H1 (cell line): ENCODE results near the gene TSC22D1. TPM values are rescaled to one million over a fixed set of nuclear protein-coding genes. Genes with fewer than 3 reads are reported as not detected.

Experiments used
- CTCF ChIA-PET: fragments of 300-600 bp; sonication (Branson Sonifier 250); formaldehyde crosslinking; loops from one replicate; lab custom pipeline; 2021; ENCODE audit not compliant: partially characterized antibody; lab: Charles Lee
- POLR2A ChIA-PET: fragments of 300-600 bp; sonication (Branson Sonifier 250); formaldehyde crosslinking; loops from one replicate; lab custom pipeline; 2021; ENCODE audit warnings: inconsistent platforms; ENCODE audit not compliant: partially characterized antibody; lab: Charles Lee
- DNase-seq, 2 experiments: peaks; one replicate each; pipeline versions ENCODE4 v3.0.0 to v3.0.0-alpha.2; 2010 to 2022; ENCODE audit warnings: low spot score in 2 of 2, low read depth in 1 of 2, mixed read lengths in 1 of 2
- FAIRE-seq: peaks from 2 replicates; lab custom pipeline; 2011; peaks lifted over from hg19 to GRCh38; lab: Jason Lieb, UNC
- H2AFZ ChIP-seq: 2 replicates; pipeline ENCODE4 v1.8.1; 2012; ENCODE audit warnings: low read length, inconsistent platforms
- H2AK5ac ChIP-seq: 2 replicates; pipeline ENCODE4 v1.6.1; 2013; ENCODE audit warnings: low read depth, low read length
- H2BK120ac ChIP-seq: replicated peaks from 2 replicates; pipeline ENCODE3; 2013; ENCODE audit warnings: low read depth, low read length, inconsistent platforms
- H2BK12ac ChIP-seq: 2 replicates; pipeline ENCODE4 v1.6.1; 2013; ENCODE audit warnings: low read depth, low read length
- H2BK15ac ChIP-seq: 2 replicates; pipeline ENCODE4 v1.6.1; 2013; ENCODE audit warnings: low read length
- H2BK20ac ChIP-seq: 2 replicates; pipeline ENCODE4 v1.6.1; 2013; ENCODE audit warnings: low read length
- H2BK5ac ChIP-seq: 2 replicates; pipeline ENCODE4 v1.6.1; 2013; ENCODE audit warnings: low read depth, low read length
- H3K14ac ChIP-seq: 2 replicates; pipeline ENCODE4 v1.6.1; 2013; ENCODE audit warnings: inconsistent platforms; ENCODE audit not compliant: insufficient read length
- H3K18ac ChIP-seq: 2 replicates; pipeline ENCODE4 v1.6.1; 2013; ENCODE audit warnings: low read length; ENCODE audit errors: extremely low read depth
- H3K23ac ChIP-seq: 2 replicates; pipeline ENCODE4 v1.6.1; 2013; ENCODE audit warnings: inconsistent platforms; ENCODE audit not compliant: insufficient read length
- H3K23me2 ChIP-seq: 2 replicates; pipeline ENCODE4 v1.6.1; 2013; ENCODE audit warnings: low read depth, low read length
- H3K27ac ChIP-seq: 2 replicates; pipeline ENCODE4 v1.6.1; 2011; ENCODE audit warnings: low read depth, low read length, inconsistent platforms
- H3K27me3 ChIP-seq, 4 experiments: replicated peaks in 1 of 4; 1 replicate in 1 of 4; 2 replicates in 3 of 4; pipeline versions ENCODE4 v1.6.1 to v1.8.1; 2011 to 2013; ENCODE audit warnings: low read length in 3 of 4, mild to moderate bottlenecking in 3 of 4, inconsistent platforms in 2 of 4, mixed read lengths in 2 of 4, moderate library complexity in 1 of 4; ENCODE audit not compliant: control insufficient read depth in 3 of 4, insufficient read depth in 3 of 4; ENCODE audit errors: extremely low read depth in 1 of 4
- H3K36me3 ChIP-seq, 4 experiments: 2 replicates each; pipeline versions ENCODE4 v1.6.1 to v1.8.1; 2011 to 2013; ENCODE audit warnings: mild to moderate bottlenecking in 4 of 4, low read length in 3 of 4, moderate library complexity in 2 of 4, control low read depth in 1 of 4, inconsistent platforms in 1 of 4; ENCODE audit not compliant: insufficient read depth in 4 of 4, control insufficient read depth in 2 of 4
- H3K4ac ChIP-seq: replicated peaks from 2 replicates; pipeline ENCODE3; 2013; ENCODE audit warnings: low read length, low read depth, mixed read lengths, inconsistent platforms; ENCODE audit not compliant: insufficient read length
- H3K4me1 ChIP-seq, 4 experiments: replicated peaks in 1 of 4; 1 replicate in 1 of 4; 2 replicates in 3 of 4; pipeline versions ENCODE4 v1.6.1 to v1.8.1; 2011 to 2013; ENCODE audit warnings: low read length in 3 of 4, inconsistent platforms in 2 of 4, mixed read lengths in 1 of 4; ENCODE audit not compliant: insufficient read depth in 4 of 4, control insufficient read depth in 3 of 4
- H3K4me2 ChIP-seq, 2 experiments: 2 replicates each; pipeline versions ENCODE4 v1.6.1 to v1.8.1; 2011 to 2013; ENCODE audit warnings: low read depth in 2 of 2, low read length in 2 of 2, control low read depth in 1 of 2, inconsistent platforms in 1 of 2, mild to moderate bottlenecking in 1 of 2; ENCODE audit not compliant: insufficient read depth in 1 of 2
- H3K4me3 ChIP-seq, 4 experiments: fragments of 200-600, 300-600 bp in 1 of 4; sonication (generic), shearing (Covaris generic), sonication (Bioruptor Twin) in 1 of 4; 2 replicates each; pipeline versions ENCODE4 v1.5.1 to v1.8.1; 2011 to 2016; ENCODE audit warnings: low read length in 4 of 4, low read depth in 3 of 4, control low read depth in 2 of 4, inconsistent platforms in 2 of 4, mild to moderate bottlenecking in 2 of 4, mixed read lengths in 1 of 4, moderate library complexity in 1 of 4; ENCODE audit not compliant: insufficient read depth in 2 of 4; ENCODE audit errors: extremely low read depth in 1 of 4
- H3K56ac ChIP-seq: replicated peaks from 2 replicates; pipeline ENCODE3; 2013; ENCODE audit warnings: low read depth, mild to moderate bottlenecking, mixed read lengths, low read length, inconsistent platforms; ENCODE audit not compliant: insufficient read length
- H3K79me1 ChIP-seq: 2 replicates; pipeline ENCODE4 v1.6.1; 2013; ENCODE audit warnings: low read depth, low read length, control low read depth
- H3K79me2 ChIP-seq, 2 experiments: 2 replicates each; pipeline versions ENCODE4 v1.6.1 to v1.8.1; 2012 to 2013; ENCODE audit warnings: low read length in 2 of 2, mild to moderate bottlenecking in 2 of 2, inconsistent platforms in 1 of 2; ENCODE audit not compliant: insufficient read depth in 2 of 2, control insufficient read depth in 1 of 2
- H3K9ac ChIP-seq, 4 experiments: replicated peaks in 1 of 4; 1 replicate in 1 of 4; 2 replicates in 3 of 4; pipeline versions ENCODE4 v1.6.1 to v1.8.1; 2011 to 2013; ENCODE audit warnings: low read depth in 3 of 4, low read length in 3 of 4, control low read depth in 2 of 4, mild to moderate bottlenecking in 2 of 4, moderate library complexity in 2 of 4, inconsistent platforms in 1 of 4; ENCODE audit errors: extremely low read depth in 1 of 4
- H3K9me3 ChIP-seq, 2 experiments: 2 replicates each; pipeline versions ENCODE4 v1.6.1 to v1.8.1; 2012 to 2013; ENCODE audit warnings: mild to moderate bottlenecking in 2 of 2, moderate library complexity in 2 of 2, control low read depth in 1 of 2, inconsistent platforms in 1 of 2, low read depth in 1 of 2, low read length in 1 of 2, mixed read lengths in 1 of 2; ENCODE audit not compliant: insufficient read depth in 2 of 2
- H4K20me1 ChIP-seq, 2 experiments: replicated peaks in 1 of 2; 2 replicates each; pipeline versions ENCODE3 to v1.8.1; 2011 to 2013; ENCODE audit warnings: inconsistent platforms in 2 of 2, low read length in 2 of 2, mild to moderate bottlenecking in 1 of 2; ENCODE audit not compliant: insufficient read depth in 2 of 2, control insufficient read depth in 1 of 2
- H4K5ac ChIP-seq: 2 replicates; pipeline ENCODE4 v1.6.1; 2013; ENCODE audit warnings: low read length, low read depth, mixed read lengths, inconsistent platforms; ENCODE audit not compliant: insufficient read length
- H4K8ac ChIP-seq: 2 replicates; pipeline ENCODE4 v1.8.0; 2013; ENCODE audit warnings: mild to moderate bottlenecking, moderate library complexity, low read length, inconsistent platforms; ENCODE audit not compliant: insufficient read depth; ENCODE audit errors: extremely low read depth
- H4K91ac ChIP-seq: replicated peaks from 2 replicates; pipeline ENCODE3; 2013; ENCODE audit warnings: low read length, mixed read lengths, inconsistent platforms; ENCODE audit not compliant: insufficient read length
- EZH2 ChIP-seq: fragments of 200-600 bp; sonication (generic); IDR thresholded peaks from 2 replicates; pipeline ENCODE4 v1.7.1; 2012; ENCODE audit warnings: low read depth, mild to moderate bottlenecking, moderate library complexity, low read length, inconsistent platforms; ENCODE audit not compliant: severe bottlenecking
- MAFK ChIP-seq: IDR thresholded peaks from 2 replicates; pipeline ENCODE4 v1.6.1; 2012; ENCODE audit warnings: low read depth, mild to moderate bottlenecking, improper control_type of control experiment, low read length
- RAD21 ChIP-seq, 2 experiments: IDR thresholded peaks in 1 of 2; conservative IDR thresholded peaks in 1 of 2; 2 replicates each; pipeline ENCODE4 v1.6.1; 2011; ENCODE audit warnings: low read depth in 2 of 2, low read length in 2 of 2, improper control_type of control experiment in 1 of 2, inconsistent platforms in 1 of 2, mild to moderate bottlenecking in 1 of 2, moderate library complexity in 1 of 2
- TAF7 ChIP-seq: optimal IDR thresholded peaks from 2 replicates; pipeline ENCODE3; 2011; ENCODE audit warnings: low read depth, mild to moderate bottlenecking, inconsistent platforms, low read length, moderate library complexity, borderline replicate concordance
- YY1 ChIP-seq: IDR thresholded peaks from 2 replicates; pipeline ENCODE4 v1.6.1; 2011; ENCODE audit warnings: low read depth, mild to moderate bottlenecking, low read length
- WGBS, 2 experiments: shearing (Covaris generic) in 1 of 2; methylation state at CpG; one replicate each; pipeline versions ENCODE4 v1.1.6 to v1.1.7; 2013 to 2015; ENCODE audit warnings: low lambda C conversion rate in 2 of 2, mixed read lengths in 2 of 2, inconsistent platforms in 1 of 2, low coverage in 1 of 2, missing lambda C conversion rate in 1 of 2; ENCODE audit not compliant: insufficient replicate concordance in 2 of 2, insufficient coverage in 1 of 2, insufficient read length in 1 of 2; ENCODE audit errors: extremely low coverage in 1 of 2, missing lambda C conversion rate in 1 of 2; 5-methylcytosine and 5-hydroxymethylcytosine counted together
- polyA plus RNA-seq, 7 experiments: library from polyadenylated mRNA; depleted of rRNA in 3 of 7; stranded (reverse) in 5 of 7; unstranded in 2 of 7; fragments of >200 nt in 5 of 7; fragments of 200-250 nt in 2 of 7; gene quantifications; 1 replicate in 5 of 7; 2 replicates in 1 of 7; 4 replicates in 1 of 7; pipeline versions ENCODE4 v1.2.1 to v1.2.3, GENCODE V29; 2011 to 2013; ENCODE audit warnings: missing spikeins in 2 of 7, mixed read lengths in 2 of 7
- total RNA-seq: library from RNA; stranded (reverse); fragmentation: NEBNext Ultra II Directional; extraction: Animal tissue kit (Norgen Biotek cat#: 25700); gene quantifications from 2 replicates; pipeline ENCODE4 v1.2.1, GENCODE V29; 2021

The TSC22D1 gene
- total and polyA plus RNA-seq, 2 of the 8 experiments (the other 6 are each of a cell fraction or from before 2014, with no cell fraction given): 52.6 to 80.9 TPM

- Histone ChIP-seq H3K56ac (no peak overlapping the region), H3K23me2 (no peaks in the 10 kb centered on the region), H3K4me2 (no peak overlapping the region), H3K27me3 (no peaks in the 10 kb centered on the region), H3K4me1 (peaks cover 0 to 9% (median 3%) of the 10 kb centered on the region in 4 experiments; a peak in 3 of 7 replicates), H4K5ac (no peak overlapping the region), H3K36me3 (peaks cover 0 to 3% (median 0%) of the 10 kb centered on the region in 4 experiments; a peak in 1 of 8 replicates), H2AK5ac (no peak overlapping the region), H2AFZ (no peak overlapping the region), H3K27ac (no peak overlapping the region), H2BK20ac (no peak overlapping the region), H3K23ac (no peak overlapping the region), H4K91ac (no peak overlapping the region), H4K20me1 (peaks cover 0 to 2% of the 10 kb centered on the region in 2 experiments), H2BK120ac (no peak overlapping the region), H3K79me2 (peaks cover 0 to 59% of the 10 kb centered on the region in 2 experiments; a peak in 2 of 4 replicates), H3K14ac (no peak overlapping the region), H3K4ac (no peak overlapping the region), H3K4me3 (no peak overlapping the region), H3K79me1 (no peaks in the 10 kb centered on the region; the same call in 1 of the 2 replicates), H3K18ac (no peak overlapping the region), H2BK5ac (no peak overlapping the region), H4K8ac (no peak overlapping the region), H3K9ac (no peak overlapping the region), H2BK15ac (no peak overlapping the region), H2BK12ac (no peak overlapping the region), H3K9me3 (no peaks in the 10 kb centered on the region)
- FAIRE-seq (no peak), DNase-seq (no peak)
- ChIA-PET CTCF (interaction anchor here (0.7 to 1.9 kb wide), 5 partner anchors 13 to 561 kb away, joined by 3 to 10 read pairs (median 4); no protein-coding TSS in a partner anchor), POLR2A (interaction anchor here (1.6 to 1.8 kb wide), 2 partner anchors 9 to 34 kb away, joined by 3 to 4 read pairs; no protein-coding TSS in a partner anchor)
- TF ChIP-seq YY1 (no peak), RAD21 (IDR thresholded peaks at IDR 0.05 in 1 of 2, conservative IDR thresholded peaks at IDR 0.05 in 1 of 2; ENCODE audit: low read depth in 2 of 2, low read length in 2 of 2) (no peak), EZH2 (no peak), TAF7 (no peak), MAFK (no peak)
- 90% methylated on average over 3 of the region's 3 CpGs; no CpG with 5 or more reads in 1 of the 2 experiments for WGBS, 2 experiments
Observed at GRCh38 chr13:44468874-44469273, 107.3 kb downstream of the TSC22D1 start.
